GM12878 (cell line): Measurements from ENCODE around the gene CREG2. TPM values are rescaled to one million over a fixed set of nuclear protein-coding genes. Genes with fewer than 3 reads are reported as not detected.

Experiments used
- ATAC-seq: fragments of 200-7000 bp; cut with Tn5 transposase; 3 replicates; pipeline ENCODE4 v1.9.1; 2020; ENCODE audit warnings: mild to moderate bottlenecking, moderate library complexity
- BruUV-seq: library from RNA; stranded (reverse); fragments of 400-500 nt; replicated peaks from 2 replicates; lab custom pipeline; 2021; lab: Mats Ljungman, UMichigan
- CTCF ChIA-PET: fragments of 300-600 bp; sonication (Branson Sonifier 250); formaldehyde crosslinking; extraction: SDS; loops from one replicate; lab custom pipeline; 2021; ENCODE audit warnings: inconsistent platforms; lab: Yijun Ruan, JAX
- POLR2A ChIA-PET: fragments of 350-600 bp; formaldehyde crosslinking; extraction: SDS; loops from one replicate; lab custom pipeline; 2021; ENCODE audit warnings: inconsistent platforms; lab: Charles Lee
- RAD21 ChIA-PET: fragments of 300-600 bp; sonication (Branson Sonifier 250); formaldehyde crosslinking; loops from one replicate; lab custom pipeline; 2023; ENCODE audit warnings: antibody characterized with exemption; ENCODE audit not compliant: unreplicated experiment; lab: Charles Lee
- SMC1A ChIA-PET: fragments of 300-600 bp; sonication (Branson Sonifier 250); formaldehyde crosslinking; loops from one replicate; lab custom pipeline; 2023; ENCODE audit not compliant: unreplicated experiment, uncharacterized antibody; lab: Charles Lee
- DNase-seq: peaks from one replicate; pipeline ENCODE4 v3.0.0-alpha.2; 2011; ENCODE audit warnings: low read depth, low spot score
- FAIRE-seq: peaks from 3 replicates; lab custom pipeline; 2011; peaks lifted over from hg19 to GRCh38; lab: Jason Lieb, UNC
- H2AFZ ChIP-seq: 2 replicates; pipeline ENCODE4 v1.6.0; 2011; ENCODE audit warnings: low read depth, low read length, control low read depth; ENCODE audit not compliant: control insufficient read depth
- H3K27ac ChIP-seq: 2 replicates; pipeline ENCODE4 v1.5.1; 2011; ENCODE audit warnings: control low read depth; ENCODE audit not compliant: control insufficient read depth, insufficient read depth
- H3K27me3 ChIP-seq, 2 experiments: replicated peaks in 1 of 2; 2 replicates each; pipeline versions ENCODE4 v1.6.0 to v1.6.1; 2011; ENCODE audit warnings: low read length in 1 of 2; ENCODE audit not compliant: control insufficient read depth in 2 of 2, insufficient read depth in 2 of 2
- H3K36me3 ChIP-seq, 2 experiments: 2 replicates each; pipeline ENCODE4 v1.5.1; 2011; ENCODE audit warnings: low read length in 1 of 2; ENCODE audit not compliant: control insufficient read depth in 2 of 2, insufficient read depth in 2 of 2
- H3K4me1 ChIP-seq: 2 replicates; pipeline ENCODE4 v1.6.1; 2011; ENCODE audit warnings: mild to moderate bottlenecking, low read length, moderate library complexity, mixed read lengths; ENCODE audit not compliant: control insufficient read depth, insufficient read depth
- H3K4me2 ChIP-seq: 2 replicates; pipeline ENCODE4 v1.6.0; 2011; ENCODE audit warnings: control low read depth; ENCODE audit not compliant: control insufficient read depth, insufficient read depth
- H3K4me3 ChIP-seq: fragments of 200-600 bp; sonication (generic); 2 replicates; pipeline ENCODE4 v1.5.1; 2016
- H3K79me2 ChIP-seq: 2 replicates; pipeline ENCODE4 v1.6.0; 2011; ENCODE audit warnings: low read length; ENCODE audit not compliant: control insufficient read depth, insufficient read depth
- H3K9ac ChIP-seq: 2 replicates; pipeline ENCODE4 v1.8.0; 2011; ENCODE audit warnings: low read length, control low read depth, mixed read lengths; ENCODE audit not compliant: control insufficient read depth, insufficient read depth
- H3K9me3 ChIP-seq: replicated peaks from 3 replicates; pipeline ENCODE4 v1.5.1; 2011; ENCODE audit warnings: mild to moderate bottlenecking, low read length; ENCODE audit not compliant: control insufficient read depth, insufficient read depth
- H4K20me1 ChIP-seq: 2 replicates; pipeline ENCODE4 v1.6.0; 2011; ENCODE audit not compliant: control insufficient read depth, insufficient read depth
- BCLAF1 ChIP-seq: fragments of 450-650 bp; IDR thresholded peaks from 2 replicates; pipeline ENCODE4 v1.6.1; 2017; ENCODE audit warnings: antibody characterized with exemption, mild to moderate bottlenecking, moderate library complexity
- HDGF ChIP-seq: fragments of 450-650 bp; IDR thresholded peaks from 2 replicates; pipeline ENCODE4 v1.6.1; 2016; ENCODE audit warnings: antibody characterized with exemption
- IRF3 ChIP-seq: fragments of 450-650 bp; IDR thresholded peaks from 2 replicates; pipeline ENCODE4 v1.6.1; 2014; ENCODE audit warnings: mild to moderate bottlenecking
- MYC ChIP-seq: IDR thresholded peaks from 2 replicates; pipeline ENCODE4 v1.6.1; 2011; ENCODE audit warnings: mild to moderate bottlenecking, low read length, moderate library complexity, inconsistent platforms; ENCODE audit not compliant: insufficient read depth, insufficient replicate concordance, insufficient read length, severe bottlenecking
- NFIC ChIP-seq: IDR thresholded peaks from 2 replicates; pipeline ENCODE4 v1.6.1; 2012; ENCODE audit warnings: low read depth, mild to moderate bottlenecking, inconsistent platforms, low read length, moderate library complexity
- PAX5 ChIP-seq: IDR thresholded peaks from 2 replicates; pipeline ENCODE4 v1.6.1; 2011; ENCODE audit warnings: low read depth, low read length, borderline replicate concordance
- PKNOX1 ChIP-seq: fragments of 450-650 bp; IDR thresholded peaks from 2 replicates; pipeline ENCODE4 v1.6.1; 2016; ENCODE audit warnings: mild to moderate bottlenecking
- POLR2AphosphoS5 ChIP-seq: IDR thresholded peaks from 2 replicates; pipeline ENCODE4 v1.6.1; 2011; ENCODE audit warnings: mild to moderate bottlenecking, low read length, inconsistent platforms
- REST ChIP-seq: IDR thresholded peaks from 2 replicates; pipeline ENCODE4 v1.6.1; 2012; ENCODE audit warnings: mild to moderate bottlenecking, low read depth, low read length
- ZNF24 ChIP-seq: fragments of 450-650 bp; IDR thresholded peaks from 2 replicates; pipeline ENCODE4 v1.6.1; 2017; ENCODE audit warnings: antibody characterized with exemption, mild to moderate bottlenecking
- ZNF274 ChIP-seq: IDR thresholded peaks from one replicate; pipeline ENCODE4 v1.8.0; 2011; ENCODE audit not compliant: insufficient read length, insufficient read depth
- WGBS: methylation state at CpG from one replicate; pipeline ENCODE4 v1.1.6; 2016; ENCODE audit warnings: low lambda C conversion rate; ENCODE audit not compliant: insufficient replicate concordance, insufficient coverage; ENCODE audit errors: missing lambda C conversion rate; 5-methylcytosine and 5-hydroxymethylcytosine counted together
- in situ Hi-C: fragments of 300-500 bp; cut with MboI; formaldehyde crosslinking; loops from 9 replicates; pipeline ENCODE4 v1.14.3; 2018; ENCODE audit warnings: mixed read lengths
- intact Hi-C: fragments of 100-400 bp; cut with micrococcal nuclease; formaldehyde crosslinking; loops from one replicate; pipeline ENCODE4 v1.14.2; 2022; ENCODE audit not compliant: unreplicated experiment
- polyA plus RNA-seq, 11 experiments: library from polyadenylated mRNA; depleted of rRNA in 4 of 11; unstranded in 6 of 11; stranded (reverse) in 5 of 11; fragments of >200 nt; fragmentation: Nextera tagmentation in 4 of 11; fragmentation: Illumina TruSeq in 1 of 11; extraction: Ambion mirVana in 4 of 11; extraction: Trizol in 1 of 11; gene quantifications; 1 replicate in 1 of 11; 2 replicates in 10 of 11; pipeline versions ENCODE4 v1.2.1 to v1.2.3, GENCODE V29; 2011 to 2016; ENCODE audit warnings: inconsistent platforms in 2 of 11, missing spikeins in 2 of 11, low read depth in 1 of 11
- total RNA-seq, 4 experiments: library from RNA; depleted of rRNA in 3 of 4; stranded (reverse); fragments of >200 nt in 3 of 4; fragmentation: Illumina TruSeq in 1 of 4; extraction: Trizol in 1 of 4; gene quantifications; 2 replicates each; pipeline versions ENCODE4 v1.2.1 to v1.2.3, GENCODE V29; 2013 to 2021

The CREG2 gene
- total and polyA plus RNA-seq, 10 of the 15 experiments (the other 5 are each of a cell fraction or from before 2014, with no cell fraction given): not detected

GRCh38 chr2:101355401-101356054 lies 31.8 kb downstream of the CREG2 start (continued):
- no peak for TF ChIP-seq IRF3
- no peak for TF ChIP-seq BCLAF1

GRCh38 chr2:101354420-101355311 lies 32.6 kb downstream of the CREG2 start:
- Histone ChIP-seq H3K4me3 (no peak overlapping the region), H3K9me3 (no peaks in the 10 kb centered on the region), H3K79me2 (no peaks in the 10 kb centered on the region), H3K4me1 (no peaks in the 10 kb centered on the region), H2AFZ (no peak overlapping the region), H3K27me3 (no peaks in the 10 kb centered on the region; a peak in 2 of 4 replicates), H3K4me2 (no peak overlapping the region), H3K36me3 (no peaks in the 10 kb centered on the region), H4K20me1 (no peaks in the 10 kb centered on the region), H3K9ac (no peak overlapping the region), H3K27ac (no peak overlapping the region)
- DNase-seq (no peak), FAIRE-seq (no peak), ATAC-seq (no peak)
- ChIA-PET CTCF (interaction anchor here (1.6 kb wide), 1 partner anchor 13 kb away, joined by 4 read pairs; no protein-coding TSS in a partner anchor), POLR2A (no interaction called here), SMC1A (no interaction called here), RAD21 (no interaction called here)
- 66% methylated on average over 21 of the region's 21 CpGs for WGBS
- in situ Hi-C loops (no loop called here), intact Hi-C loops (loop anchor here (5.0 kb wide), 1 partner anchor 48 kb away; no protein-coding TSS in a partner anchor)
- BruUV-seq: no TSS peak
- no peak for TF ChIP-seq MYC
- no peak for TF ChIP-seq PAX5
- no peak for TF ChIP-seq REST
- TF ChIP-seq NFIC: no peak
- no peak for TF ChIP-seq ZNF274
- no peak for TF ChIP-seq POLR2AphosphoS5
- no peak for TF ChIP-seq PKNOX1
- no peak for TF ChIP-seq HDGF
- TF ChIP-seq ZNF24: no peak
